GM21360 (cell line): Measurements from ENCODE around the gene TH.
"Not testable (repeated sequence)": the region's sequence is repeated elsewhere in the genome, so short reads cannot be mapped to it uniquely, and the experiment has no call there.

Experiments
- ATAC-seq: cut with Tn5 transposase; IDR thresholded peaks from one replicate; pipeline ENCODE4 v1.9.1; 2021; ENCODE audit warnings: mild to moderate bottlenecking, moderate library complexity; ENCODE audit not compliant: unreplicated experiment

Gene TH

GRCh38 chr11:2132246-2132645, 39.4 kb downstream of the TH start:
- no peak for ATAC-seq

- no peak for ATAC-seq
These were observed 40.0 kb downstream of the TH start for GRCh38 chr11:2131371-2132236.

- ATAC-seq: no peak
These were observed 40.7 kb downstream of the TH start for GRCh38 chr11:2130881-2131352.

- ATAC-seq: no peak
These were observed 41.8 kb downstream of the TH start for GRCh38 chr11:2129699-2130366.

- ATAC-seq: no peak
These were observed 42.3 kb downstream of the TH start for GRCh38 chr11:2129308-2129698.

- ATAC-seq: no peak
These were observed 42.9 kb downstream of the TH start for GRCh38 chr11:2128511-2129307.

GRCh38 chr11:2128130-2128510, 43.5 kb downstream of the TH start:
- ATAC-seq: no peak

- no peak for ATAC-seq
These were observed 44.0 kb downstream of the TH start for GRCh38 chr11:2127482-2128129.

- ATAC-seq: no peak
These were observed 45.0 kb downstream of the TH start for GRCh38 chr11:2126520-2127085.

GRCh38 chr11:2124736-2125484, 46.7 kb downstream of the TH start:
- ATAC-seq: not testable (repeated sequence)

GRCh38 chr11:2123628-2123960, 48.0 kb downstream of the TH start:
- ATAC-seq: no peak

- ATAC-seq: no peak
These were observed 48.5 kb downstream of the TH start for GRCh38 chr11:2122907-2123627.

GRCh38 chr11:2122222-2122906, 49.3 kb downstream of the TH start:
- ATAC-seq: no peak

GRCh38 chr11:2121227-2122130, 50.1 kb downstream of the TH start:
- no peak for ATAC-seq

GRCh38 chr11:2120359-2121100, 51.1 kb downstream of the TH start:
- ATAC-seq: no peak

- no peak for ATAC-seq
These were observed 52.9 kb downstream of the TH start for GRCh38 chr11:2118677-2119076.

GRCh38 chr11:2116680-2117079, 54.9 kb downstream of the TH start:
- no peak for ATAC-seq
